AG04449 (cell line): ENCODE data around the gene ANGPTL3.
A peak's percentile ranks its signal among the peaks of the same experiment; 100 is the strongest.

Experiments used
- CTCF ChIA-PET: fragments of 350-600 bp; formaldehyde crosslinking; extraction: SDS; loops from one replicate; lab custom pipeline; 2021; ENCODE audit warnings: antibody characterized with exemption; lab: Yijun Ruan, JAX
- POLR2A ChIA-PET: fragments of 400-600, 350-600 bp; formaldehyde crosslinking; extraction: SDS; loops from one replicate; lab custom pipeline; 2020; ENCODE audit warnings: antibody characterized with exemption, inconsistent platforms; lab: Yijun Ruan, JAX
- DNase-seq: peaks from one replicate; pipeline ENCODE4 v3.0.0-alpha.2; 2010; ENCODE audit warnings: low read depth, low spot score
- H3K4me3 ChIP-seq: 2 replicates; pipeline ENCODE4 v1.5.1; 2011; ENCODE audit warnings: low read depth, mild to moderate bottlenecking, control low read depth, low read length
- CTCF ChIP-seq: IDR thresholded peaks from one replicate; pipeline ENCODE4 v1.5.1; 2011; ENCODE audit warnings: mild to moderate bottlenecking, moderate library complexity, low read length, control low read depth, inconsistent platforms; ENCODE audit not compliant: insufficient read depth; ENCODE audit errors: missing control alignments

ANGPTL3 gene

DNA sequence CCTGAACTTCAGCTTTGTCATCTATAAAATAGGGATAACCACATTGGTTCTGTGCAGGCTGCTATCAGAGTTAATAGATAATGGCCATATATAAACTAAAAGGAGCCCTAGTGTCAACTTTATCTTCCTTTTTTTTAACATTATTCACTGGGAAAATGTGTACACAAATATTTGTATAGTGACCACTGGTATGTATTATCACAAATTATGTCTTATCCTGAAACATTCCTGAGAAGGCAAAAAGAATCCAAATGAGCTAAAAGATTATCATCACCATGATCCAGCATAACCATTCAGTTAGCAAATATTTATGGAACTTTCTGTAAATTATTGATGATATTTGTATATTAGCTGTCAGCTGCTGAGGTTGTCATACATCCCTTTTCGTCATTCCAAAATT is 16.6 kb downstream of the ANGPTL3 start:
- no peak overlapping the region for H3K4me3 ChIP-seq
- TF ChIP-seq CTCF: no peak
- ChIA-PET CTCF (no interaction called here), POLR2A (no interaction called here)
- DNase-seq: no peak

DNA sequence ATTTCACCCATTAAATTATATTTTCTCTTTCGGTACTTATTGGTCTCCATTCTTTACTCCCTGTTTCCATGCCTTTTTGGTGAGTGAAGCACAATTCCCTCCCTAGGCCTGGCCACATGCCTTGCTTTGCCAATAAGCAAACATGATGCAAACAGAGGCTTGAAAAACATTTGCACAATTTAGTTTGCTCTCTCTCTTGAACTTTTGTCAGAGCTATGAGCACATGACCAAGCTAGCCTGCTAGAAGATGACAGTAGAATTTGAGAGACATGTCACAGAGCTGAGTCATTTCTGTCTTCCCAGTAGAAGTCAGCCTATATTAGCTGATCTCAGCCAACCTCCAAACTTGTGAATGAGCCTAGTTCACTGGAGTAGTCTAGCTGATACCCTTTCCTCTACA is 24.6 kb downstream of the ANGPTL3 start:
- peak; percentile 91 for DNase-seq
- TF ChIP-seq CTCF: no peak
- CTCF ChIA-PET: no interaction called here
- no peak overlapping the region for H3K4me3 ChIP-seq
- POLR2A ChIA-PET: interaction anchor here (0.9 kb wide), 1 partner anchor 33 kb away, joined by 3 read pairs; no protein-coding TSS in a partner anchor

DNA sequence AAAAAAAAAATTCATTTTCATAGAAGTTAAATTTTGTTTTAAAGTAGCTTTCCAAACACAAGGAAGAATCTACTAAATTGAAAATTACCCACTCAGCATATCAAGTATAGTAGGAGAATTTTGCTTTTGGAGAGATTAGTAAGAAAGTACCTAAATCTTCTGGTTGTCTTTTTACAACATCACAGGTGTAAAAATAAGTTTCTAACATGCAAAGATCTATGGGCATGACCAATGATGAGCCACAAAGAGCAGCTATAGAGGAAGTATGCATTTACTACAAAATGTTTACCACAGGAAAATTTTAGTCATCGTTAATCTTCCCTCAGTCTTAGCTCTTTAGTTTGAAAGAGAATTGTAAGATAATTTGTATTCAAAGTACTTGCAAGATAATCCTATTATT is 28.1 kb downstream of the ANGPTL3 start:
- TF ChIP-seq CTCF: no peak
- DNase-seq: no peak
- CTCF ChIA-PET: no interaction called here
- POLR2A ChIA-PET: no interaction called here
- H3K4me3 ChIP-seq: no peak overlapping the region

- POLR2A ChIA-PET: no interaction called here
- no peak for DNase-seq
Observed at GRCh38 chr1:62628506-62628905, 31.2 kb downstream of the ANGPTL3 start.

DNA sequence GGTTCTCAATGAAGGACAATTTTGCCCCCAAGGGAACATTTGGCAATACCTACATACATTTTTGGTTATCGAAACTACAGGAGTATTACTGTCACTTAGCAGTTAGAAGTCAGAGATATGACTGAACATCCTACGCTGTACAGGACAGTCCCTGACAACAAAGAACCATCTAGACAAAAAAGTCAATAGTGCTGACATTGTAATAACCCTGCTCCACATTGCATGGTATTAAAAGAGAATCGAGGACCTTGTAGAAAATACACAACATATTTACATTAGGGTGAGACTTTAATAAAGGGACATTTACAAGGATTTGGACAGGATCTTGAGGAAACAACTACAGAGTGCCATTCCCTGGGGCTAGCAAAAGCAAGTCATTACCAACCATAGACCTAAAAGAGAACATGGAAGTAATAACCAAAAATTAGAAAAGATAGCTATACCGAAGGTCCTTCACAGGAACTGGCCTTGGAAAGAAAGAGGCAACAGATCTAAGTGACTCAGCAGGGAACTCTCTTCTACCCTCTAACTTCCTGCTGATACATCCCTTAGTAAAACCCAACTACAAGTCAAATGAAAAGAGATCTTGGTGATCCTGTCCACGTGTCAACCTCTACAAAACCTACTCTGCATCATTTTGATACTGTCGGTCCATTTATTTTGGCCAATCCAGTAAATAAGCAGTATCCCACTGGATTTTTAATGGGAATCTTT is 40.2 kb downstream of the ANGPTL3 start:
- no peak for DNase-seq
- H3K4me3 ChIP-seq: no peak overlapping the region
- POLR2A ChIA-PET: no interaction called here
- CTCF ChIA-PET: no interaction called here
- TF ChIP-seq CTCF: no peak

More at GRCh38 chr1:62628506-62628905, 31.2 kb downstream of the ANGPTL3 start:
- no peak for TF ChIP-seq CTCF
- no peak overlapping the region for H3K4me3 ChIP-seq
- CTCF ChIA-PET: no interaction called here

DNA sequence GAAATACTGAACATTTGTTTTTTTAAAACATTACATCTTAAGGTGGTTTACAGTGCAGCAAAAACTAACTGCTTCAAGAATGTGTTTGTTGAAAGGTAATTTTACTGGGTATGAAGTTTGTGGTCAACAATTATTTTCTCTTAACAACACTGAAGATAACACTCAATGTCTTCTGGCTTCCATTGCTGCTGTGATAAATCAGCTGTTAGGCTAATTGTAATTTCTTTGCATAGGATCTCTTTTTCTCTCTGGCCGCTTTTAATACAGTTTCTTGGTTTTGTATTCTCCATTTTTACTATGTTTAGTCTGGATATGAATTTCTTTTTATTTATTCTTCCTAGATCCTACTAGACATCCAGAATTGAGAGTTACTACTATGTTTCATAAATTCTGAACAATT is 46.0 kb downstream of the ANGPTL3 start:
- DNase-seq: no peak
- CTCF ChIA-PET: interaction anchor here (0.5 kb wide), 1 partner anchor 10 kb away, joined by 3 read pairs; no protein-coding TSS in a partner anchor
- no peak for TF ChIP-seq CTCF
- no peak overlapping the region for H3K4me3 ChIP-seq
- POLR2A ChIA-PET: no interaction called here
